GM23338 (cell line): ENCODE results near the gene FCHO2.

ENCODE experiments used
- CTCF ChIP-seq, 2 experiments: fragments of 200-600 bp in 1 of 2; sonication (generic) in 1 of 2; conservative IDR thresholded peaks; 2 replicates each; pipeline versions ENCODE4 v1.5.1 to v1.6.1; 2016 to 2017; ENCODE audit warnings: antibody characterized with exemption in 2 of 2, low read depth in 2 of 2, mild to moderate bottlenecking in 2 of 2, moderate library complexity in 1 of 2
- ETS1 ChIP-seq: IDR thresholded peaks from 2 replicates; pipeline ENCODE4 v1.6.1; 2016; ENCODE audit warnings: antibody characterized with exemption
- EZH2 ChIP-seq: fragments of 200-600 bp; sonication (generic); IDR thresholded peaks from one replicate; pipeline ENCODE4 v1.8.0; 2017; ENCODE audit warnings: antibody characterized with exemption, mild to moderate bottlenecking, low read depth; ENCODE audit not compliant: unreplicated experiment
- EZH2phosphoT487 ChIP-seq: fragments of 200-600 bp; sonication (generic); IDR thresholded peaks from one replicate; pipeline ENCODE4 v1.8.1; 2018; ENCODE audit warnings: antibody characterized with exemption; ENCODE audit not compliant: unreplicated experiment
- JUNB ChIP-seq: IDR thresholded peaks from one replicate; pipeline ENCODE4 v1.6.1; 2016; ENCODE audit warnings: antibody characterized with exemption; ENCODE audit not compliant: unreplicated experiment
- NANOG ChIP-seq: IDR thresholded peaks from 2 replicates; pipeline ENCODE4 v1.6.1; 2016; ENCODE audit warnings: antibody characterized with exemption, borderline replicate concordance
- POLR2AphosphoS5 ChIP-seq: IDR thresholded peaks from 2 replicates; pipeline ENCODE4 v1.6.1; 2016; ENCODE audit warnings: antibody characterized with exemption, low read depth
- REST ChIP-seq: IDR thresholded peaks from one replicate; pipeline ENCODE4 v1.6.1; 2018; ENCODE audit warnings: antibody characterized with exemption; ENCODE audit not compliant: unreplicated experiment
- STAT1 ChIP-seq: IDR thresholded peaks from one replicate; pipeline ENCODE4 v1.6.1; 2016; ENCODE audit warnings: antibody characterized with exemption; ENCODE audit not compliant: unreplicated experiment
- ZNF114 ChIP-seq: fragments of 250-450 bp; sonication (Bioruptor Pico); IDR thresholded peaks from 2 replicates; pipeline ENCODE4 v1.5.0; 2020; ENCODE audit warnings: mild to moderate bottlenecking, moderate library complexity

- TF ChIP-seq CTCF (conservative IDR thresholded peaks at IDR 0.05; ENCODE audit: low read depth in 2 of 2) (no peak), STAT1 (no peak), POLR2AphosphoS5 (no peak), JUNB (no peak), REST (no peak), EZH2 (no peak), EZH2phosphoT487 (no peak), ETS1 (no peak), ZNF114 (CRISPR knock-in tag) (no peak), NANOG (no peak)
These were observed 8.3 kb upstream of the FCHO2 start for GRCh38 chr5:72947498-72947897.
